Brain pericyte (primary cell): ENCODE results near the gene ASCL2.

ENCODE experiments used
- DNase-seq: peaks from one replicate; pipeline ENCODE4 v3.0.0-alpha.2; 2012; ENCODE audit warnings: low read depth, low spot score

The ASCL2 gene

GRCh38 chr11:2309251-2310072, 39.1 kb upstream of the ASCL2 start:
- DNase-seq: no peak

DNA sequence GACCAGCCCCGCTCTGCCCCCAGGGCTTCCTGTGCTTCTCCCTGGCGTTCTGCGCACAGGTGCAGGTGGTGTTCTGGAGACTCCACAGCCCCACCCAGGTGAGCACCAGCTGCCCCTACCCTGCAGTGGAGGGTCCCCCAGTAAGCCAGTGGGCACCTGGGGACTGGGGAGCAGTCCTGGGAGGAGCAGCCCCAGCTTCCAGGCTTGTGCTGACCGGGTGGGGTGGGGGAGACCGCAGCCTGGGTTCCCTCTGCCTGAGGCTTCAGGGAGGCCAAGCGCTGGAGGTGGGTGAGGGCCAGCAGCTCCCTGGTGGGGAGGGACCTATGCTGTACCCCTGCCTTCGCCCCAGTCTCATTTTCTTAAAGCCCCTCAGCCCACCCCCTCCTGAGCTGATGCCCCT, 38.3 kb upstream of the ASCL2 start:
- DNase-seq: no peak

DNA sequence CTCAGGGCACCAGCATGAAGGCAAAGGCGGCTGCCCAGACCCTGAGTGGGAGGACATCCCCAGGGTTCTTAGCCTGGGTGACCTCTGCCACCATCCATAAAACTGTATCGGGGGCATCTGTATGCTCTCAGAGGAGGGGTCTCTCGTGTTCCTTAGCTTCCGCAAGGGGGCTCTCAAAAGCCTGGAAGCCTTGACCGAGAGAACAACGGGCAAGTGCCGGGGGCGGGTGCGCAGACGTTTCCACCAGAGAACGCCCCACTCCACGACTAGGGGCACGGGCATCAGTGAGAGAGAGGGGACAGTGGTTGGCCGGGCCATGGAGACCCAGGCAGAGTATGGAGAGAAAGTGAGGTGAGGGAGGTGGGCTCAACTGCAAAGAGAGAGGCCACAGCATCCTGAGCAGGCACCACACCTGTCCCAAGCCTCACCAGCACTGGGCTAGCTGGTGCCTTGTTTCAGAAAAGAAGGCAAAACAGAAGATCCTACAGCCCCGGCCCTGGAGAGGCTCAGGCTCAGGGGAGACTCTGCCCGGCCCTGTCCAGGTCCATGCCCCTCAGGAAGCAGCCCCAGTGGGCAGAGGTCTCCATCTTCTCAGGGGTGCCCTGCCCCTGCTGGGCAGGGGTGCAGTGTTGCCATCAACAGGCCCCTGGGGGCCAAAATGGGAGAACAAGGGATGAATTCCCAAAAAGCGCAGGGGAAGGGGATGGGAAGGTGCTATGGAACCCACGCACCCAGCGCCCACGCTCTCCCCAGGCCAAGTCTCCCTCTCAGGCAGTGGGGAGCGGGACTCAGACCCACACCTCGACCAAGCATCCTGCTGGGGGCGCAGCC, 37.3 kb upstream of the ASCL2 start:
- DNase-seq: no peak

DNA sequence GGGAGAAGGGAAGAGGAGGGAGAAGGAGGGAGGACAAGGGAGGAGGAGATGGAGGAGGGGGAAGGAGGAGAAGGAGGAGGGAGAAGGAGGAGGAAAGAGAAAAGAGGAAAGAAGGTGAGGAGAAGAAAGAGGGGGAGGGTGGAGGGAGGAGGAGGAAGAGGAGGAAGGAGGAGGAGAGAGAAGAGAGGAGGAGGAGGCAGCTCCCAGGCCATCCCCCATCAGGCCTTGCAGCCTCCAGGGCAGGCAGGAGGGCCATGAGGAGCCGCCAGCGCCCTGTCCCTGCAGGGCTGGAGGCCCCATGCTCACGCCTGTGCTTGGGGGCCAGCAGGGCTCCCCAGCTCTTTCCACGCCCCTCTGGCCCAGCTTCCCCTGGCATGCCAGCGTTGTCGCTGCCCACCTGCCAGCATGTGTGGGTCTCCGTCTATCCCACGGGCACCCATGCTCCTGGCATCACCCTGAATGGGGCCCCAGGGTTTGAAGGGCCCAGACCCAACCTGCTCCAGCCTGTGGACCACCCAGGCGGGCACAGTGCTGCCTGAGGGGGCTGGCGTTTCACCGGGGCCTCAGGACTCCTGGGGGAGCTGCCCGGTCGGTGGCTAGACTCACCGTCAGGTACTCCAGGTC, 36.6 kb upstream of the ASCL2 start:
- no peak for DNase-seq

DNA sequence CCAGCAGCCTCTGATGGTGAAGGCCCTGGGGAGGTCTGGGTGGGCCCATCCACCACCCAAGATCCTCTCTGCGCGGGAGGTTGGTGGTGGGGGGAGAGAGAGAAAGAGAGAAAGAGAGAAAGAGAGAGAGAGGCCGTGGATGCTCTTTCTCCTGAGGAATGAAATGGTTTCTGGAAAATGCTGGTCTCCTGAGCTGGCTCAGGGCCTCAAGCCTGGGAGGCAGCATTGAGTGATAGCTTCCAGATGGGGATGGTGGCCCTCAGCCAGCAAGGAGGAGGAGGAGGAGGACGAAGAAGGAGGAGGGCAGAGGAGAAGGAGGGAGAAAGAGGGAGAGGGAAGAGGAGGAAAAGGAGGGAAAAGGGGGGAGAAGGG, 36.0 kb upstream of the ASCL2 start:
- DNase-seq: peak; percentile 70

DNA sequence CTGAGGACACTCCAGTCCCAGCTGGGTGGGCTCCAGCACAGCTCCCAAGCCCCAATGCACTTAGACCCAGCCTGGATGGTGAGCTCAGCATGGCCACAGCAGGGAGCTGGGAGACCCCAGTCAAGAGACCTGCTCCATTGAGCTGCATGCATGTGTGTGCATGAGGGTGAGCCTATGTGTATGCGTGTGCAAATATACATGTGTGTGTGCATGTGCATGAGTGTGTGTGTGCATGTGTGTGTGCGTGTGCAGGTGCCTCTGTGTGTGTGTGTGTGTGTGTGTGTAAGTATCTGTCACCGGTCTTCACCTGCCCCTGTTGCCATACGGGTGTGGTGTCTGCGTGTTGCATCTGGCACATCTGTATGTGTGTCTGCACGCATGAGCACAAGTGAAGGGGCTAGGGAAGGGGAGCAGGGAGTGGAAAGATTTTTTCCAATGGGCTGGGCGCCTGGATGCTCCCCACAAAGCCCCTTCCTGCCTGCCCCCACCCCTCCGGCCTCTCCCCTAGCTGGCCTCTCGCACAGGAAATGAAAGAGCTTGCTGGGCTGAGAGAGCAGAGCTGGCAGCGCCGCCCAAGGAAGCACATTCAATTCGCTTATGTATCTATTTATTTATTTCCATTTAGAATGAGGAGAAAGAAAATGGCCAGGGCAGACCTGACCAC, 35.5 kb upstream of the ASCL2 start:
- DNase-seq: no peak

GRCh38 chr11:2305140-2305778, 34.9 kb upstream of the ASCL2 start:
- no peak for DNase-seq

DNA sequence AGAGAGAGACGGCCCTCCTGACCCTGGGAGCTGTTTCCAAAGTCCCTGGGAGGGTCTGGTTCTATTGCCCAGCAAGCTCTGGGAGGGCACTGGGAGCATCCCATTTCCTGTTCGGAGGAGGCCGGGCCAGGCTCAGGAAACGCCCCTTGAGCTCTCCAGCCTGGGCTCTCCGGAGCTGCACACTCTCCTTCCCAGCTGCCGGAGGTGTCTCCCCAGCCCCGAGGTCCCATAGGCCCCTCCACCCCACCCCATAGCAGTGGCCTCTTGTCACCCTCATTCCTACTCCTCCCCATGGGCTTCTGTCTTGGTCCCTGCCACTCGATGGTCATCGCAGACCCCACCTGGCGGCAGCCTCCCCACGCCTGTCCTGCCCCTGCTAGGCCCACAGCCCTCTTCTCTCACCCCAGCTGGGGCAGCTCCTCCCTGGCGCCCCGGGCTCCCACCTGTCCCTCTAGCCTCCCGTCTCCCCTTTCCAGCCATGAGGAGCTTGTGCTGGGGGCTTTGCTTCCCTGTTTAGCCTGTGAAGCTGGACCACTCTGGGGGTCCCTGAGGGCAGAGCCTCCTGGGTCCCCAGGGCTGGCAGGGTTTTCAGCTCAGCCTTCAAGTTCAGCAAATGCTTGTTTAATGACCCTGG, 34.2 kb upstream of the ASCL2 start:
- no peak for DNase-seq

GRCh38 chr11:2303627-2304505, 33.5 kb upstream of the ASCL2 start:
- DNase-seq: no peak

DNA sequence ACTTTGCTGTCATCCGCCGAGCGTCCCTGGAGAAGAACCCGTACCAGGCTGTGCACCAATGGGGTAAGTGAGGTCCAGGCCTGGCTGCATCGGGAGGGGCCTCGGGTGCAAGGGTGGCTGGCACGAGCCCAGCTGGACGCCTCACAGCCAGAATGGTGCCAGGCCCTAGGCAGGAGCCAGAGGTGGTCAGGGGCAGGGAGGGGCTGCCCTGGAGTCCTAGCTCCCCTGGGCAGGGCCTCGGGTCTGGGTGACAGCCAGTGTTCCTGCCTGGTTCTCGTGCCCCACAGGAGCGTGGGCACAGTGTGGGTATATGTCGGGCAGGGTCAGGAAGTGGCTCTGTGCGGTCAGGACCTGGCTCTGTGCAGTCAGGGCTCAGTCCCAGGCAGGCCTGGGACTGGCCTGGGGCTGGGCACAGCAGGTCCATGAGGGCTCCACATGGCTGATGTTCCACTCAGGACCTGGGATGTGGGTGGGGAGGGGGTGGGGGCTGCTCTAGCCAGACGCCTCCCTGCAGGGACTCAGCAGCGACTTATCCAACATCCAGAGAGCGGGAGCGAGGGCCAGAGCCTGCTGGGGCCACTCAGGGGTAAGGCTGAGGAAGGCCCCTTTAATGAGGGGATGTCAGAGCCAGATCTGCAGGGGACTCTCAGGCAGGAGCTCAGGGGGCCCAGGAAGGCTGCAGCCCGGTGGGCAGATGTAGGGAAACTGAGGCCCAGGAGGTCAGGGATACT, 32.7 kb upstream of the ASCL2 start:
- no peak for DNase-seq

DNA sequence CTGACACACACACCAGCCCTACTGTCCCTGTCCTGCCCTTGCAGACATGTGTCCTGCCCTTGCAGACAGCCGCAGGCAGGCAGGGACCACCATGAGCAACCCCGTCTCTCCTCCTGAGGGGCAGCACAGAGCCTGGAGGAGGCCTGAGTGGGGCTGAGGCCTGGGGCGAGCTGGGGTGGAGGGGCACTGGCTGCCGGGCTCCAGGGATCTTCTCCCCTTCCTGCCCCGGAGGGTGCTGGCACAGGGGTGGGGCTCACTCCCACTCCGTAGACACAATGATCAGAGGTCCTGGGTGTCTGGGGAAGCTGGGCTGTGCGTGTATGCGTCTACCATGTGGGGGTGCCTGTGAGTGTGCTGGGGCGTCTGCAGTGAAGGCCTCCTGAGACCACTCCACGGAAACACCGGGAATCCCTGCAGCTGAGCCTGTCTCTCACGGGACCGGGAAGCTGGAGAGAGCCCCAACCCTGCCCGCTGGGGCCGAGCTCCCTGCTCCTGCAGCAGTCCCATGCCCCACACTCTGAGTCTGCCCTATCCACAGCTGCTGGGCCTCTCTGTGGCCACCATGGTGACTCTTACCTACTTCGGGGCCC, 32.0 kb upstream of the ASCL2 start:
- no peak for DNase-seq

GRCh38 chr11:2301631-2302305, 31.4 kb upstream of the ASCL2 start, which contains the start of the genes C11orf21 and TSPAN32:
Gene C11orf21 (minus strand): TSS chr11:2301918. CDS start chr11:2301808, 110 bp downstream.
Gene TSPAN32 (plus strand): TSS chr11:2302013. CDS start chr11:2302150, 137 bp downstream.
- no peak for DNase-seq

DNA sequence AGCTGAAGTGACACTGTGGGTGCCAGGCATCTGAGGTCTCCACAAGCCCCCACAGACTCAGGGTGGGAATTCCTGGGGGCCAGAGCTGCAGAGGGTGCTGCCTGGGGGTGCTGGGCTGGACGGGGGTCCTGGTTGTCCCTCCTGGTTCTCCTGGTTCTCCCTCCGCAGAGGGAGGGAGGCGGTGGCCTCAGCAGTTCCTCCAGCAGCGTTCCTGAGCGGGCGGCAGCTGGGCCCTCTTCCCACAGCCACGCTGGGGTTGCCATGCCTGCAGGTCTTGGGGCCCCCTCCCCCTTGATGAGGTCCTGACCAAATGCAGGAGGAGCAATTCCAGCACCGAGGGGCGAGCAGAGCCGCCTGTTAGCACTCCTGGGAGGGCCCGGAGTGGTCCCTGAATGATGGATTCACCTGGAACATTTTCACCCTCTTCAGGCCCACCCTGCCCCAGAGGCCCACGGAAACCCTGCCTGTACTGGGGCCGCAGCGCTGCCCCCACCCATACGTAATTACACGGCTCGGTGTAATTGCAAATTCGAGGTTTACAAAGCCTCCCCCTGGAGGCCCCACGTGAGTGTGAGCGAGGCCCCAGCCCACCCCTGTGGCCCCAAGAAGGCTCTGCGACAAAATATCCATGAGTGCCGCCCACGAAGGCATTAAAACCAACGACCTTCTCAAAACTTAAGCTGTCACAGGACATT, 30.7 kb upstream of the ASCL2 start:
- DNase-seq: no peak

- DNase-seq: no peak
Observed at GRCh38 chr11:2300290-2300935, 30.0 kb upstream of the ASCL2 start.

GRCh38 chr11:2299773-2300172, 29.4 kb upstream of the ASCL2 start:
- DNase-seq: no peak

DNA sequence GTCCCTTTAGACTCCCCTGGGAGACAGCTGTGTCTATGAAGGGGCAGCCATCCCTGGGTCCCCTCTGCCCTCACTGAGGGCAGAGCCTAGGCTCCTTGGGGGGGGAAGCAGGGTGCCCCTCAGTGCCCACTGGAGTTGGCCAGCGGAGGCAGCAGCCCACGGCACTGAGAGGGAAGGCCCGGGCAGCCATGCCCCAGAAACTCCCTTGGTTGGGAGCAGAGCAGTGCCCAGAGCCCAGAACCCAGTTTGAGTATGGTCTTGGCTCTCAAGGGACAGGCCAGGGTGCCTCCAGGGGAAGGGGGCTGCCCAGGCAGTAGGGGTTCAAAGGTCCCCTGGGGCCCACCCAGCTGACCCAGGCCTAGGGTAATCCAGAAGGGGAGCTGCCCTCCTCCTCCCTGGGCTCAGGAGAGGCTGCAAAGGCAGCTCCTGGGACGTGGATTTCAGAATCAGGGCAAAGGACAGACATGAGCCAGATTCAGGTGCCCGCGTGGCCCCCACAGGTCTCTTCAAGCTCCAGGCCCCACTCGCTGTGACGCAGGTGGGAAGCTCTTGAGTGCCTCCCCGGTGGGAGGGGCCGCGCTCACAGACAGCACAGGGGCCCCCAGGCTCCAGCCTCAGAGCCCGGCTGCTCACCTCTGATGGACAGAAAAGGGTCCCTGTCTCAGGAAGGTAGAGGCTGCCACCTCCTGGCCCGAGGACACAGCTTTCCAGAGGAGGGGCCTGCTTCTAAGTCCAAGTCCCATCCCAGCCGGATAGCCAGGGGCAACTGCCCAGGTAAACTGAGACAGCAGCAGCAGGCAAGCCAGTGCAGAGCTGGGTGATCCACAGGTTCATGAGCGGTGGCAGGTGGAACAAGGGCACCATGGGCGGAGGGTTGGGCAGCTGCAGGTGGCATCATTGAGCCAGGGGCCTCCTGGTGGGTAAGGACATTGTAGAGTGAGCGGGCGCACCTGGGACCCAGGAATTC, 28.7 kb upstream of the ASCL2 start:
- no peak for DNase-seq
